HS-5 (cell line): Measurements from ENCODE around the gene SH2D1B.
"Not testable (repeated sequence)": the region's sequence is repeated elsewhere in the genome, so short reads cannot be mapped to it uniquely, and the experiment has no call there.

Experiments used
- DNase-seq: peaks from one replicate; pipeline ENCODE4 v3.0.0-alpha.2; 2012; ENCODE audit warnings: low read depth

Gene SH2D1B

DNA sequence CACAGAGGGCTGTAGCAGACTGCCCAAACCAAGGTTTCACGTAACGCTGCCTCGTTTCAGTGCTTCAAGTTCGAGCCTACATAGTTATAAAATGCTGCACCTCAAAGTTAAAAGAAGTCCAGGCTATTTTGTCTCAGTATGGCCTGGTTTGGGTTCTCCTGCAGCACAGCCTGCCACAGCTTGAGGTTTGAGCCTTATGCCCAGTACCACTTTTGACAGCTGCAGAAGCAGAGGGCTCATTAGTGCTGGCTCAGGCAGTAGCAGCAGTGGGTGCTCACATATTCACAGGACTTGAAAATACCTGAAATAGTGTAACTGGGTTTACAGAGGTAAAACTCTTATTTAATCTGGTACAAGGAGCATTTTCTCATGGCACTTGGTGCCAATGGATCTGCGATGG is 50.6 kb downstream of the SH2D1B start:
- no peak for DNase-seq

DNA sequence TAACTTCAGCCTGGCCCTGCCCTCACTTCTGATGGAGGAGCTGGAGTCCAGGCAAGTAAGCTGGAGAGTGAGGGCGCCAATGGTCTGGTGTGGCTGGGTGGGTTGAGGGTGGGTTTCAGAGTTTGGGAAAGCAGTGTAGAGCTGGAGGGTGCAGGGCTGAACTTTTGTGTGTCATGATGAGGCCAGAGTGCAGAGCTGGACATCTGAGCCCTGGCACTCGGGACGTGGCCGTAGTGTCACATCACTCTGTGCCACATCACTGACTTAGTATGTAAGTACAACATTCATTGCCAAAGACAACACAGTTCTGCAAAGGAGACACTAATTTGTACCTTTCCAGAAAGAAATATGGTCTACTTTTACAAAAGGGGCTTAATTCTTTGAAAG is 51.1 kb downstream of the SH2D1B start:
- DNase-seq, result no peak

DNA sequence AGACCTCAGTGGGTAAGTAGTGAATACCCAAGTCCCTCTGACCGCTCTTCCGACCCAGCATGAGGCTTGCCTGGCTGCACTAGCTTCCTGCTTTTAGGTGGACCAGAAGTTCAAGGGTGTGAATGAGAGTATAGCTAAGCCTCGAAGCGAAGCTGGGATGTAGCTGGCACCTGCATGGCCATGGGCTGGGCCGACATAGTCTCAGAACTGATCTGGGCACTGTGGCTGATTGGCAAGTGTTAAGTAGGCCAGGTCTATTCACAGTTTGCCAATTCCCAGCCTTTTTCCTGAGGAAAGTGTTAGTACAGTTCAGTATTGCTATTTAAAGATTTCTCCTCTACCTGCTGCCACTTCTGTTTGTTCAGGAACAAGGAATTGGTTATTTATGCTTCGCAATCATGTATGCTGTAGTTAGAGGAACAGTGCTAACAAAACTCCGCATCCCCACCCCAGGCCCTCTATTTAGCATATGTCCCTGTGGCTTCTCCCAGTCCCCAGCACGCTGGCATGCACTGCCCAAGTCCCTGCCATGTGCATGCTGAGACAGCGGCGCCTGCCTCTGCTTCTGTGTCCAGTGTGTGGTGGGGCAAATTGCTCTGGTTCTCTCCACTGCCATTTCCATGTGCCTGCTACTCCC is 51.6 kb downstream of the SH2D1B start:
- no peak for DNase-seq

GRCh38 chr1:162359523-162360236 is 52.3 kb downstream of the SH2D1B start:
- no peak for DNase-seq

DNA sequence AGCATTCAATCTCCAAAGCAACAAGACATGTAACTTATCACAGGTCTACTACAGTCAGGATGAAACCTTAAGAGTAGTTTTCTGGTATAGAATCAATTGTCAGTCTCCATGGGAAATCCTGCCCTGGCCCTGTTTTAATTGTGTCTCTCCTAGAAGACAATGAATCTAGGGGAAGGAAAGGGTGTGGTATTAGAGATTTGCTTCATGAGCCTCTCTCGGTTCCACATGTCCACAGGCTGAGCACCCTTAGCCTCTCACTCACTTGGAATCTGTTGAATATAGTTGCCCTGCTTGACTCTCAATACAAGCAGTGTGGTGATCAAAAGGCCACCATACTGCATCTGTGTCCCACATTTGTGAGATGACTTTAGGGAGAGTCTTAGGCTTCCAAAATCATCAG is 53.0 kb downstream of the SH2D1B start:
- DNase-seq, result no peak

DNA sequence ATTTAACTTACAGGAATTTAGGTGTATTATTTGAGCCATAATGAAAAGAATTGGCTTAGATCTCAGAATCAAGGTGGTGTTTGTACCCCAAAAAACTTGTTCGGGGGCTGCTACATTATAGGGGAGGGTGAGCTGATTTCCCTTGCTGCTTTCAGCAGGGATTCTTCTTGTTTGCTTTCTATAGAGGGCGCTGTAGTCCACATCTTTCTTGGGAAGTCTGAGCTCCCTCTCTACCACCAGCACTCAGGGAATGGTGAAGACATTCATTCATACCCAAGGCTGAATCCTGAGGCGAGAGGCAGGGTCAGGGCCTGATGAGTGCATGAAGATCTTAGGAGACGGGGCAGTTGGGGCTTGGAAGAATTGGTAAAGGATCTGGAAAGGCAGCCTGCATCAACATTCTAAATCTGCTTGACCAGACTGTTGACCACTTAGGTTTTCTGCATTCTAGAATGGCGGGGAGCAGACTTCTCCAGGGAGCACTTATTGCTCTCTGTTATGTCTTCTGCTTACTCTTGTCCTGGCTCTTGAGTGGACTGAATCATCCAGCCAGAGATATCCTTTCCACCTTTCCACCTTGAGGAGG is 54.2 kb downstream of the SH2D1B start:
- DNase-seq, result no peak

DNA sequence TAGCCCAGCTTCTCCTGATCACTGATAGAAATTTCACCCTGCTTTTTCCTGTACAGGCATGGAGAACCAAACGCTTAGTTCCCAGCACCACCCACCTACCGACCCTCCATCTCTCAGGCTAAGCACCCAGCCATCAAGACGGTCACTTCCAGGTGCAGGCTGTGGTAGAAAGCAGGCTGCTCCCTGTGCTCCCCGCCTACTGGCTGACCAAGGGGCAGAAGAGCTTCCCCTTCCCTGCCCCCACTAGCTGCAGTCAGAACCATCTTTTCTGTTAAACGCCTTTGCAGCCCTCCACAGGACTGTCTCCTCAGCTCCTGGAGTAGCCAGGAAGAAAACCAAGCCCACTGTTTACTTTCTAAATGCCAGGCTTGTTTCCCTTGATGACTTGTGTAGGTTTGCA is 58.2 kb downstream of the SH2D1B start:
- DNase-seq, result no peak

DNA sequence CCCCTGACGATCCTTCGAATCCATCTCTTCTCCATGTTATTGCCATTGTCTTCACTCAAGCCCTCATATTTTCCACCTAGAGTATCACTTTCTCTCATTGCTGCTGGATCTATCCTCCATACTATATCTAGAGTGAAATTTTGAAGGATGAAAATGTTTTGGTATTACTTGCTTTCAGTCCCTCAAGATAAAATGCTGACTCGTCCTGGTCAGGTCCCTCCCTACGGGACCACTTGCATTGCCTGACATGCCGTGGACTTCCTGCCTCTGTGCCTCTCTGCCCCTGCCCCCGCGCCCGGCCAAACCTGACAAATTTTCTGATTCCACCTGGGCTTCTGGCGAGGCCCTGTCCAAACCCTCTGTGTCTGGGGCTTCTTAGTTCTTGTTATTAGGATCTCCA is 58.9 kb downstream of the SH2D1B start:
- no peak for DNase-seq

DNA sequence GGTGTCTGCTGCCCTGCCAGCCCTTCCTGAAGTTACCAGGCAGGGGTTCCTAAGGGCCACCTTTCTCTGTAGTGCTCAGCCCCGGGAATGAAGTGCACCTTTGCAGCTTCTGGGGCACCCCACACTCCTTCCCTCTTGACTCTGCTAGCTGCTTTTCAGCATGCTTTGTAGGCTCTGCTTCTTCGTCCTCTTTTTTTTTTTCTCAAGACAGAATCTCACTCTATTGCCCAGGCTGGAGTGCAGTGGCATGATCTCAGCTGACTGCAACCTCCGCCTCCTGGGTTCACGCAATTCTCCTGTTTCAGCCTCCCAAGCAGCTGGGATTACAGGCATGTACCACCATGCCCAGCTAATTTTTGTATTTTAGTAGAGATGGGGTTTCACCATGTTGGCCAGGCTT is 60.1 kb downstream of the SH2D1B start:
- not testable (repeated sequence) for DNase-seq

DNA sequence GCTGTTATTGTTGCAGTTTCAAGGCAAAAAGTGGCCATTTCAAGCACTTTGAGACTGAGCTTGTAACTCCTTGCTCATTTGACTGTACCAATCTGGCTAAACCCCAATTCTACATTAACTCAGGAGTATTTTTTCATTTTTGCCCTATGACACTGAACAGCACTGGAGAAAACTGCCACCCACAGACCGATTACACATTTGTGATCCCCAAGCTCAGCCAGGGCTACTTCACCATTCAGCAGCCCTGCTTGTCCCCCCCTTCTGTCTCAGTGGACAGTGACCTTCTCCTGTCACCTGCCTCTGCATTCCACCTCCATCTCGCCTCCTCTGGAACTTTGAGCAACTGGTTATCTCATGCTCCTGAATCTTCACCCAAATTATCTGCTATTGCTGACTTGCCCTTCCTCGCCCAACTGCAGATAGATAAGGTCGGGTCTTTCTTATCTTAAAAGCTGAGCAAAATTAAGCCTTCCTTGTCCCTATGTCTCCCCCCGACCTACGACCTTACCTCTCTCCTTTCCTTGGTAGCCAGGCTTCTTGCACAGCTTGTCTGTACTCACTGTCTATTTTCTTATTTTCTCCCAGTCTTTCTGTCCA is 60.6 kb downstream of the SH2D1B start:
- DNase-seq, result no peak

DNA sequence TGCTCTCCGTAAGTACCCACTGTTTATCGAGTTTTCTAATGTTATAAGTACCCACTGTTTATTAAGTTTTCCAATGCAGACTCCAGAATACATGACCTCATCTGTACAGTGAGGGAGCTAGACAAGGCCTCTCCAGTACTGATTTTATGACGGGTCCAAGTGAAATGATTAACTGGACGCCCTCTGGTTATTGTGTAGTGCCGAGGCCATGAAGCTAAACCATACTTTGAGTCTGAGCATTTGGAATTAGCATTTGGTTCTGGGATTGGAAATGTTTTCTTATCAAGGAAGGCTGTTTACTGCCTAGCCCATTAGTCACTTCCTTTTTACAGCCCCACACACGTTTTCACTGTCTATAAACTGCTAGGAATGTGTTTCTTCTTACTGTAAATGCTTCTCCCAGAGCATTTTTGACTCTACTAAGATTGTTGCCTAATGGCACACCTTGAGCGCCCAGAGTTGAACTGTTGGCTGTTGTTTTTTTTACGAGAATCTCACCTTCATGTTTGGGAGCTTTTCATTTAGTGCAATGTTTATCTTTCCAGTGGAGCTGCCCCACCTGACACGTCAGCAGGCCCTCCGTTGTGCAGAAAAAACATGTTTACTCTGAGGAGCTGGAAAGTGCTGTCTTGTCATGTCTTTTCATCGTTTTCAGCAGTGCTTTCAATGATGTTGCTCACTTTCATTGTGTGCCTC is 62.2 kb downstream of the SH2D1B start:
- peak; percentile 67 for DNase-seq

GRCh38 chr1:162347281-162347680 is 64.7 kb downstream of the SH2D1B start:
- no peak for DNase-seq
